GM21367 (cell line): ENCODE measurements around the gene SYNJ2.

Source experiments
- ATAC-seq: cut with Tn5 transposase; IDR thresholded peaks from one replicate; pipeline ENCODE4 v1.9.1; 2021; ENCODE audit not compliant: unreplicated experiment

Gene SYNJ2

GRCh38 chr6:157978021-157978783, 3.5 kb upstream of the SYNJ2 start:
- no peak for ATAC-seq

GRCh38 chr6:157980288-157981131, 1.2 kb upstream of the SYNJ2 start:
- ATAC-seq, result peak; percentile 5

GRCh38 chr6:157981132-157981394, 600 bp upstream of the SYNJ2 start:
- ATAC-seq, result peak; percentile 13

GRCh38 chr6:157982102-157982562, 469 bp downstream of the SYNJ2 start:
- peak; percentile 39 for ATAC-seq

- no peak for ATAC-seq
Measured at GRCh38 chr6:157982563-157983405, 1.1 kb downstream of the SYNJ2 start.

- no peak for ATAC-seq
Measured at GRCh38 chr6:157983406-157984119, 1.9 kb downstream of the SYNJ2 start.

GRCh38 chr6:157984128-157984527, 2.5 kb downstream of the SYNJ2 start:
- ATAC-seq, result no peak

- no peak for ATAC-seq
Measured at GRCh38 chr6:157984686-157985225, 3.1 kb downstream of the SYNJ2 start.

GRCh38 chr6:157985378-157986155, 3.9 kb downstream of the SYNJ2 start:
- no peak for ATAC-seq

GRCh38 chr6:157987788-157988699, 6.4 kb downstream of the SYNJ2 start:
- no peak for ATAC-seq

- ATAC-seq, result no peak
Measured at GRCh38 chr6:157988700-157989063, 7.0 kb downstream of the SYNJ2 start.

- no peak for ATAC-seq
Measured at GRCh38 chr6:157989541-157990289, 8.1 kb downstream of the SYNJ2 start.

GRCh38 chr6:157990321-157991066, 8.8 kb downstream of the SYNJ2 start:
- no peak for ATAC-seq

- ATAC-seq, result no peak
Measured at GRCh38 chr6:157991067-157991432, 9.4 kb downstream of the SYNJ2 start.

GRCh38 chr6:157993076-157993475, 11.4 kb downstream of the SYNJ2 start:
- no peak for ATAC-seq

GRCh38 chr6:157994125-157994795, 12.6 kb downstream of the SYNJ2 start:
- ATAC-seq, result no peak

GRCh38 chr6:157995458-157995857, 13.8 kb downstream of the SYNJ2 start:
- no peak for ATAC-seq
